ENCODE measurements around the gene DEFB126. TPM values are rescaled to one million over a fixed set of nuclear protein-coding genes. Genes with fewer than 3 reads are reported as not detected.

Gene DEFB126
- total and polyA plus RNA-seq, 4 donors, result not detected

DNA sequence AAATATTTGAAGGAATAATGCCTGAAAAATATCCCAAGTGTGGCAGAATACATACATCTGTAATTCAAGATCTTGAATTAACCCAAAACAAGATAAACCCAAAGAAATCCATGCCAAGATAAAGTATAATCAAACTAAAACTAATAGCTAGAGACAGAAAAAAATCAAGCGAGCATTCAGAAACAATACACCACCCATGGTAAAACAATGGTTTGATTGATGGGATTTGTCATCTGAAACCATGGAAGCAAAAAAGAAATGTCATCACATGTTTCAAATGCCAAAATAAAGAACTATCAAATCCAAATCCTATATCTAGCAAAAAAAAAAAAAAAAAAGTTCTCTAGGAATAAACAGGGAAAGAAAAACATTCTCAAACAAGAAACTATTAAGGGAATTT is 9.7 kb downstream of the DEFB126 start (continued):
- TF ChIP-seq HNF4A (conservative IDR thresholded peaks at IDR 0.05), result no peak

GRCh38 chr20:157154-157553 is 14.8 kb downstream of the DEFB126 start, which contains the start of gene DEFB127:
Gene DEFB127 (plus strand): TSS chr20:157454. CDS start chr20:157545, 91 bp downstream.
- H3K9me3 ChIP-seq (ENCODE audit: control insufficient read depth in 4 of 4, low read length in 3 of 4), result no peaks in the 10 kb centered on the region
- no peak within 1 kb of the TSS for H3K27ac ChIP-seq (ENCODE audit: low read depth in 1 of 2, low read length in 2 of 2)
- DNase-seq (ENCODE audit: low spot score), result no peak
- no peak for TF ChIP-seq GABPA (IDR thresholded peaks at IDR 0.05 in 1 of 2, conservative IDR thresholded peaks at IDR 0.05 in 1 of 2)
- TF ChIP-seq RXRA (IDR thresholded peaks at IDR 0.05), result no peak
- TF ChIP-seq FOXA2 (IDR thresholded peaks at IDR 0.05), result no peak
- no peak for TF ChIP-seq FOXA1 (IDR thresholded peaks at IDR 0.05)
- no peak for TF ChIP-seq RAD21 (IDR thresholded peaks at IDR 0.05)
- TF ChIP-seq HNF4G (IDR thresholded peaks at IDR 0.05), result no peak
- TF ChIP-seq EGR1 (IDR thresholded peaks at IDR 0.05; ENCODE audit: low read depth in 2 of 2), result no peak
- no peak for TF ChIP-seq NR2F2 (IDR thresholded peaks at IDR 0.05)
- TF ChIP-seq MAX (IDR thresholded peaks at IDR 0.05), result no peak
- TF ChIP-seq ZBTB33 (IDR thresholded peaks at IDR 0.05), result no peak
- no peak for TF ChIP-seq HNF4A (conservative IDR thresholded peaks at IDR 0.05)
- TF ChIP-seq TAF1 (conservative IDR thresholded peaks at IDR 0.05), result no peak
- no peak for TF ChIP-seq SP1 (IDR thresholded peaks at IDR 0.05)
- no peak for TF ChIP-seq YY1 (IDR thresholded peaks at IDR 0.05)
- no peak for TF ChIP-seq CTCF (IDR thresholded peaks at IDR 0.05; ENCODE audit: low read depth, low read length, missing input control)
- TF ChIP-seq, protein P1, sequence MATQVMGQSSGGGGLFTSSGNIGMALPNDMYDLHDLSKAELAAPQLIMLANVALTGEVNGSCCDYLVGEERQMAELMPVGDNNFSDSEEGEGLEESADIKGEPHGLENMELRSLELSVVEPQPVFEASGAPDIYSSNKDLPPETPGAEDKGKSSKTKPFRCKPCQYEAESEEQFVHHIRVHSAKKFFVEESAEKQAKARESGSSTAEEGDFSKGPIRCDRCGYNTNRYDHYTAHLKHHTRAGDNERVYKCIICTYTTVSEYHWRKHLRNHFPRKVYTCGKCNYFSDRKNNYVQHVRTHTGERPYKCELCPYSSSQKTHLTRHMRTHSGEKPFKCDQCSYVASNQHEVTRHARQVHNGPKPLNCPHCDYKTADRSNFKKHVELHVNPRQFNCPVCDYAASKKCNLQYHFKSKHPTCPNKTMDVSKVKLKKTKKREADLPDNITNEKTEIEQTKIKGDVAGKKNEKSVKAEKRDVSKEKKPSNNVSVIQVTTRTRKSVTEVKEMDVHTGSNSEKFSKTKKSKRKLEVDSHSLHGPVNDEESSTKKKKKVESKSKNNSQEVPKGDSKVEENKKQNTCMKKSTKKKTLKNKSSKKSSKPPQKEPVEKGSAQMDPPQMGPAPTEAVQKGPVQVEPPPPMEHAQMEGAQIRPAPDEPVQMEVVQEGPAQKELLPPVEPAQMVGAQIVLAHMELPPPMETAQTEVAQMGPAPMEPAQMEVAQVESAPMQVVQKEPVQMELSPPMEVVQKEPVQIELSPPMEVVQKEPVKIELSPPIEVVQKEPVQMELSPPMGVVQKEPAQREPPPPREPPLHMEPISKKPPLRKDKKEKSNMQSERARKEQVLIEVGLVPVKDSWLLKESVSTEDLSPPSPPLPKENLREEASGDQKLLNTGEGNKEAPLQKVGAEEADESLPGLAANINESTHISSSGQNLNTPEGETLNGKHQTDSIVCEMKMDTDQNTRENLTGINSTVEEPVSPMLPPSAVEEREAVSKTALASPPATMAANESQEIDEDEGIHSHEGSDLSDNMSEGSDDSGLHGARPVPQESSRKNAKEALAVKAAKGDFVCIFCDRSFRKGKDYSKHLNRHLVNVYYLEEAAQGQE (IDR thresholded peaks at IDR 0.05), result no peak
- no peaks in the 10 kb centered on the region for H3K36me3 ChIP-seq (ENCODE audit: control insufficient read depth in 4 of 4, insufficient read depth in 3 of 4, low read depth in 1 of 4, low read length in 3 of 4)
- 93% methylated on average over 5 of the region's 5 CpGs for WGBS
- H3K27me3 ChIP-seq (ENCODE audit: control insufficient read depth in 4 of 4, insufficient read depth in 4 of 4, low read length in 3 of 4), result no peaks in the 10 kb centered on the region
- H3K4me1 ChIP-seq (ENCODE audit: control insufficient read depth in 4 of 4, insufficient read depth in 4 of 4, low read length in 3 of 4), result no peaks in the 10 kb centered on the region
- H3K4me3 ChIP-seq (ENCODE audit: low read depth in 1 of 3, low read length in 3 of 3), result no peak within 1 kb of the TSS
- H3K9ac ChIP-seq (ENCODE audit: low read depth in 1 of 2, low read length in 2 of 2), result no peak within 1 kb of the TSS
